Heart right ventricle (tissue), 16 donors: ENCODE measurements around the gene LAPTM5. TPM values are rescaled to one million over a fixed set of nuclear protein-coding genes. Genes with fewer than 3 reads are reported as not detected.

Source experiments
- ATAC-seq, 8 donors: fragments of 200-7000 bp; cut with Tn5 transposase; one replicate each; pipeline ENCODE4 v1.9.1; 2020; ENCODE audit warnings: mild to moderate bottlenecking in 8 of 8, moderate library complexity in 8 of 8, moderate number of reproducible peaks in 1 of 8
- DNase-seq, 2 donors: peaks; one replicate each; pipeline ENCODE4 v3.0.0-alpha.2; 2020
- H3K27ac ChIP-seq, 10 donors: fragments of 200-600 bp; sonication (generic) in 2 of 10; one replicate each; pipeline versions ENCODE4 v1.5.0 to v1.8.0; 2020 to 2022; ENCODE audit warnings: mild to moderate bottlenecking in 3 of 10
- H3K27me3 ChIP-seq, 7 donors: fragments of 200-600 bp; one replicate each; pipeline ENCODE4 v1.8.0; 2021 to 2022; ENCODE audit warnings: mild to moderate bottlenecking in 2 of 7
- H3K36me3 ChIP-seq, 9 donors: fragments of 200-600 bp; sonication (generic) in 1 of 9; one replicate each; pipeline versions ENCODE4 v1.5.0 to v1.8.0; 2020 to 2022; ENCODE audit warnings: mild to moderate bottlenecking in 2 of 9
- H3K4me1 ChIP-seq, 9 donors: fragments of 200-600 bp; sonication (generic) in 1 of 9; one replicate each; pipeline versions ENCODE4 v1.5.0 to v1.8.0; 2020 to 2022; ENCODE audit warnings: mild to moderate bottlenecking in 4 of 9
- H3K4me3 ChIP-seq, 10 donors: fragments of 200-600 bp; sonication (generic) in 2 of 10; one replicate each; pipeline versions ENCODE4 v1.5.0 to v1.8.0; 2020 to 2022; ENCODE audit warnings: mild to moderate bottlenecking in 7 of 10, moderate library complexity in 2 of 10
- H3K9me3 ChIP-seq, 11 donors: fragments of 200-600 bp in 10 of 11; sonication (generic) in 2 of 11; one replicate each; pipeline versions ENCODE4 v1.5.0 to v1.8.0; 2013 to 2022; ENCODE audit warnings: mild to moderate bottlenecking in 2 of 11, control low read depth in 1 of 11, moderate library complexity in 1 of 11
- WGBS, 2 donors: extraction: QIAGEN DNeasy Blood & Tissue Kit; methylation state at CpG; one replicate each; pipeline ENCODE4 v1.1.7; 2013; ENCODE audit warnings: inconsistent platforms in 1 of 2; 5-methylcytosine and 5-hydroxymethylcytosine counted together
- intact Hi-C, 10 donors: fragments of 100-400 bp; cut with DNase I; formaldehyde crosslinking; loops; one replicate each; pipeline versions ENCODE4 v1.11.1 to v1.14.2; 2022
- polyA plus RNA-seq, 2 donors: library from polyadenylated mRNA; stranded (reverse); fragments of 200-250 nt; gene quantifications; one replicate each; pipeline ENCODE4 v1.2.3, GENCODE V29; 2013
- total RNA-seq, 10 donors: library from RNA; stranded (reverse); fragmentation: NEBNext Ultra II Directional in 3 of 10; extraction: Animal tissue kit (Norgen Biotek cat#: 25700) in 3 of 10; gene quantifications; one replicate each; pipeline versions ENCODE4 v1.2.1 to v1.2.4, GENCODE V29; 2021 to 2023
- TF ChIP-seq, protein P1 (sequence below), 9 donors: fragments of 200-600 bp; sonication (generic) in 2 of 9; IDR thresholded peaks; one replicate each; pipeline versions ENCODE4 v1.5.0 to v1.8.0; 2021 to 2022; ENCODE audit warnings: antibody characterized with exemption in 9 of 9, mild to moderate bottlenecking in 5 of 9, moderate library complexity in 1 of 9
- donor health status: Arrhythmogenic right ventricular cardiomyopathy.
- donor health status: ischemic (EF 13 %, LVEDD 7.1; RV severe dilation, severe dysfunction).
- donor health status: healthy with polysubstance abuse.
- donor health status: DM: no; HTN: yes; CAD: no.
- donor health status: DM: no; HTN: no; CAD: no.
- donor health status: ischemic (EF 25% LVEDD 6.9; RV normal size, moderate dysfunction).
- donor health status: ischemic (EF 25% LVEDD 5.7; RV mildly dilated, moderate dysfunction).
- donor health status: healthy.
- donor health status: DM: yes; HTN: yes; CAD: no.
- donor health status: Ischemic cardiomyopathy.
- donor health status: ischemic (EF 35%, LVEDD 5.7; RV mildly dilated, moderate dysfunction).
- donor health status: nonischemic (EF 11% LVEDD 7.7; RV severe dilation, severe dysfunction).
- donor health status: DM: yes; HTN: yes; CAD: no.
- donor health status: PGD.
- donor health status: ischemic (EF 29% LVEDD 5.4; RV normal size, mild dysfunction).
- donor health status: nonischemic (EF 23%, LVEDD 6.1; RV moderate dilation, normal function).

The LAPTM5 gene
- total and polyA plus RNA-seq, 12 donors: 5.9 to 114 (median 13.9) TPM

- no peaks in the 10 kb centered on the region for H3K36me3 ChIP-seq
- TF ChIP-seq, protein P1, sequence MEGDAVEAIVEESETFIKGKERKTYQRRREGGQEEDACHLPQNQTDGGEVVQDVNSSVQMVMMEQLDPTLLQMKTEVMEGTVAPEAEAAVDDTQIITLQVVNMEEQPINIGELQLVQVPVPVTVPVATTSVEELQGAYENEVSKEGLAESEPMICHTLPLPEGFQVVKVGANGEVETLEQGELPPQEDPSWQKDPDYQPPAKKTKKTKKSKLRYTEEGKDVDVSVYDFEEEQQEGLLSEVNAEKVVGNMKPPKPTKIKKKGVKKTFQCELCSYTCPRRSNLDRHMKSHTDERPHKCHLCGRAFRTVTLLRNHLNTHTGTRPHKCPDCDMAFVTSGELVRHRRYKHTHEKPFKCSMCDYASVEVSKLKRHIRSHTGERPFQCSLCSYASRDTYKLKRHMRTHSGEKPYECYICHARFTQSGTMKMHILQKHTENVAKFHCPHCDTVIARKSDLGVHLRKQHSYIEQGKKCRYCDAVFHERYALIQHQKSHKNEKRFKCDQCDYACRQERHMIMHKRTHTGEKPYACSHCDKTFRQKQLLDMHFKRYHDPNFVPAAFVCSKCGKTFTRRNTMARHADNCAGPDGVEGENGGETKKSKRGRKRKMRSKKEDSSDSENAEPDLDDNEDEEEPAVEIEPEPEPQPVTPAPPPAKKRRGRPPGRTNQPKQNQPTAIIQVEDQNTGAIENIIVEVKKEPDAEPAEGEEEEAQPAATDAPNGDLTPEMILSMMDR (IDR thresholded peaks at IDR 0.05): no peak
- intact Hi-C loops: no loop called here
- peak overlapping the region in 4 of 10 donors; percentile 19 to 74 (median 67) for H3K27ac ChIP-seq
- 86 to 92% methylated on average over 5 of the region's 5 CpGs for WGBS, 2 donors
- no peaks in the 10 kb centered on the region for H3K9me3 ChIP-seq
- no peak for ATAC-seq
- no peak for DNase-seq
- H3K27me3 ChIP-seq: peaks cover 0 to 6% (median 0%) of the 10 kb centered on the region in 7 donors
- no peak overlapping the region for H3K4me3 ChIP-seq
- H3K4me1 ChIP-seq: peaks cover 4 to 33% (median 15%) of the 10 kb centered on the region in 9 donors
Measured at GRCh38 chr1:30787266-30787665, 29.7 kb upstream of the LAPTM5 start.

DNA sequence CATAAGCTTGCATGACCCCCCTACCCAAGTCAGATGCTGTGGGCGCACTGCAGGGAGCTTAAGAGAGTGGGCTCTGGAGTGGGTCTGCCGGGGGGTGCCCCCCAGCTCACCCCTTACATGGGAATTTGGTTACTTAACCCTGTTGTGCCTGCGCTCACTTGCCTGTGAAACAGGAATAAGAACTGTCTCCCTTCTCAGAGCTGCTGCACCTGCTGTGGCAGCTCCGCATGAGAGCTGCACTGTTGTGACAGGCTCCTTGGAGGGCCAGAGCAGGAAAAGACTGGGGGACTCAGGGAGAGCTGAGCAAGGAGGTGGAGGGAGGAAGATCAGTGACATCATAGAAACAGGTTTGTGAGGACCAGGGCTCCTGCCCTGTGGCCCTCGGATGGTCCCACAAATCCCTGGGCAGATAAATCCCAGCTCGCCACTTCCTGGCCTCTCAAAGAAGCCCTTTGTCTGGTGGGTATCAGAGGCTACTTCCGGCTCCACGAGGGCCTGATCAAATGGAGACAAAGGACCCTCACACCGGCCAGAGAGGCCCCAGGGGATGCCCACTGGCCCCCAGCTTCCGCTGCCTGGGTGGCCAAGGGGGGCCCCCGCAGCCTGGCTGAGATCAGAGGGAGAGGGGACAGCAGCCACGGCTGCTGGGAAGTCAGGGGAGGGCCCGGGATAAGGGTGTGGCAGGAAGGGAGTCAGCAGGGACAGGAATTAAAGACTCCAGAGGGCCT lies 28.9 kb upstream of the LAPTM5 start:
- Histone ChIP-seq H3K4me3 (no peak overlapping the region), H3K27me3 (peaks cover 0 to 7% (median 0%) of the 10 kb centered on the region in 7 donors), H3K9me3 (no peaks in the 10 kb centered on the region), H3K4me1 (peaks cover 4 to 36% (median 15%) of the 10 kb centered on the region in 9 donors), H3K27ac (peak overlapping the region in 8 of 10 donors; percentile 52 to 74 (median 67)), H3K36me3 (no peaks in the 10 kb centered on the region)
- WGBS, 2 donors: 53 to 70% methylated on average over 13 of the region's 13 CpGs
- TF ChIP-seq, protein P1 (IDR thresholded peaks at IDR 0.05): no peak
- peak in 7 of 8 donors; percentile 40 to 77 (median 68) for ATAC-seq
- intact Hi-C loops: no loop called here
- peak; percentile 40 to 47 for DNase-seq

- intact Hi-C loops: no loop called here
- peaks cover 0 to 13% (median 0%) of the 10 kb centered on the region in 7 donors for H3K27me3 ChIP-seq
- 89 to 91% methylated on average over 7 of the region's 7 CpGs for WGBS, 2 donors
- no peak overlapping the region for H3K4me3 ChIP-seq
- peak overlapping the region in 5 of 10 donors; percentile 22 to 73 (median 67) for H3K27ac ChIP-seq
- DNase-seq (no peak), ATAC-seq (no peak)
- peaks cover 4 to 37% (median 15%) of the 10 kb centered on the region in 9 donors for H3K4me1 ChIP-seq
- no peaks in the 10 kb centered on the region for H3K9me3 ChIP-seq
- H3K36me3 ChIP-seq: no peaks in the 10 kb centered on the region
- TF ChIP-seq, protein P1 (IDR thresholded peaks at IDR 0.05): no peak
Measured at GRCh38 chr1:30785714-30786113, 28.1 kb upstream of the LAPTM5 start.

GRCh38 chr1:30785181-30785580 lies 27.6 kb upstream of the LAPTM5 start:
- no peak for ATAC-seq
- peaks cover 4 to 41% (median 15%) of the 10 kb centered on the region in 9 donors for H3K4me1 ChIP-seq
- 94 to 97% methylated on average over 7 of the region's 7 CpGs for WGBS, 2 donors
- no peak overlapping the region for H3K4me3 ChIP-seq
- no peak overlapping the region for H3K27ac ChIP-seq
- no peaks in the 10 kb centered on the region for H3K9me3 ChIP-seq
- TF ChIP-seq, protein P1 (IDR thresholded peaks at IDR 0.05): no peak
- H3K36me3 ChIP-seq: no peaks in the 10 kb centered on the region
- intact Hi-C loops: no loop called here
- peaks cover 0 to 14% (median 0%) of the 10 kb centered on the region in 7 donors for H3K27me3 ChIP-seq
- no peak for DNase-seq
